Smooth muscle cell (in vitro differentiated cells): ENCODE measurements around the gene GIT2. TPM values are rescaled to one million over a fixed set of nuclear protein-coding genes. Genes with fewer than 3 reads are reported as not detected.
A peak's percentile ranks its signal among the peaks of the same experiment; 100 is the strongest.

ENCODE experiments used
- DNase-seq: peaks from one replicate; lab custom pipeline; 2025; ENCODE audit not compliant: unreplicated experiment; lab: John Stamatoyannopoulos, UW
- H2AFZ ChIP-seq: fragments of 200-600 bp; sonication (generic); 2 replicates; pipeline ENCODE4 v1.6.0; 2016; ENCODE audit warnings: antibody characterized with exemption, low read depth, mild to moderate bottlenecking
- H3F3A ChIP-seq: fragments of 200-600 bp; sonication (generic); 2 replicates; pipeline ENCODE4 v1.6.0; 2017; ENCODE audit warnings: antibody characterized with exemption, low read depth
- H3K27ac ChIP-seq: fragments of 200-600 bp; sonication (generic); 2 replicates; pipeline ENCODE4 v1.5.1; 2016; ENCODE audit warnings: low read depth, mild to moderate bottlenecking
- H3K27me3 ChIP-seq: fragments of 200-600 bp; sonication (generic); 2 replicates; pipeline ENCODE4 v1.6.1; 2016; ENCODE audit warnings: low read depth, mild to moderate bottlenecking
- H3K36me3 ChIP-seq: fragments of 200-600 bp; sonication (generic); 2 replicates; pipeline ENCODE4 v1.5.1; 2016; ENCODE audit warnings: low read depth
- H3K4me1 ChIP-seq: fragments of 200-600 bp; sonication (generic); 2 replicates; pipeline ENCODE4 v1.5.1; 2016; ENCODE audit warnings: low read depth
- H3K4me2 ChIP-seq: fragments of 200-600 bp; sonication (generic); 2 replicates; pipeline ENCODE4 v1.6.0; 2016; ENCODE audit warnings: mild to moderate bottlenecking
- H3K4me3 ChIP-seq: fragments of 200-600 bp; sonication (generic); 2 replicates; pipeline ENCODE4 v1.5.1; 2016; ENCODE audit warnings: mild to moderate bottlenecking
- H3K79me2 ChIP-seq: fragments of 200-600 bp; sonication (generic); 2 replicates; pipeline ENCODE4 v1.6.0; 2016; ENCODE audit warnings: low read depth, mild to moderate bottlenecking
- H3K9ac ChIP-seq: fragments of 200-600 bp; sonication (generic); 2 replicates; pipeline ENCODE4 v1.6.0; 2016; ENCODE audit warnings: low read depth
- H3K9me3 ChIP-seq: fragments of 200-600 bp; sonication (generic); replicated peaks from 2 replicates; pipeline ENCODE4 v1.5.1; 2016; ENCODE audit warnings: low read depth
- H4K20me1 ChIP-seq: fragments of 200-600 bp; sonication (generic); 2 replicates; pipeline ENCODE4 v1.6.0; 2016; ENCODE audit warnings: low read depth
- WGBS: methylation state at CpG from one replicate; pipeline ENCODE4 v1.1.7; 2016; ENCODE audit warnings: low lambda C conversion rate; 5-methylcytosine and 5-hydroxymethylcytosine counted together
- polyA plus RNA-seq: library from polyadenylated mRNA; unstranded; fragments of >200 nt; fragmentation: Nextera tagmentation; extraction: Ambion mirVana; gene quantifications from 2 replicates; pipeline ENCODE4 v1.2.1, GENCODE V29; 2016
- total RNA-seq: library from RNA; depleted of rRNA; stranded (reverse); fragments of >200 nt; gene quantifications from 2 replicates; pipeline ENCODE4 v1.2.3, GENCODE V29; 2014
- TF ChIP-seq, protein P1 (sequence below): fragments of 200-600 bp; sonication (generic); IDR thresholded peaks from 2 replicates; pipeline ENCODE4 v1.5.1; 2017; ENCODE audit warnings: borderline replicate concordance, mild to moderate bottlenecking, antibody characterized with exemption; ENCODE audit not compliant: insufficient read depth, poor library complexity, severe bottlenecking

The GIT2 gene
- total and polyA plus RNA-seq, 2 experiments from 2014 or later, result 20.3 to 27.3 TPM

DNA sequence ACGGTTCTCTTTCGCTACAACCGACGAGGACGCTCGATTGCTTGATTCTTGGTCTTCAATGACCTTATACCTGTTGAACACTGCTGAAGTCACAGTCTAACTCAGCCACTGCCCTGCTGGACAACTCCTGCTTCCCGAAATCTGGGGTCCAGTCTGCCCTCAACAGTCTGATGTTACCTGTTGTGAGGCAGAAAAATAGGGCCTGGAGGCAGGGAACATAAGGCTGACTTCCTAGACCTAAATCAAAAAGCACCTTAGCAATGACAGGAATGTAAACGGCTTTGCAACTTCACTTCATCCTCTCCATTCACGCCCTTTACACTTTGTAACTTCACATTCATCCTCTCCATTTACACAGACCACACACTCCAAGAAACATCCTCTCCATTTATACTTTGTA lies 115.2 kb downstream of the GIT2 start:
- no peak for DNase-seq
- Histone ChIP-seq H3K9ac (peak overlapping the region; percentile 6), H3K36me3 (no peaks in the 10 kb centered on the region), H3K79me2 (peaks cover 25% of the 10 kb centered on the region), H3K9me3 (no peaks in the 10 kb centered on the region), H2AFZ (peak overlapping the region; percentile 90), H3K4me1 (peaks cover 17% of the 10 kb centered on the region), H3K4me3 (peak overlapping the region; percentile 57), H3K27me3 (no peaks in the 10 kb centered on the region), H3K4me2 (peak overlapping the region; percentile 87), H3F3A (no peaks in the 10 kb centered on the region), H4K20me1 (peaks cover 32% of the 10 kb centered on the region), H3K27ac (no peak overlapping the region)
- WGBS, result 5% methylated on average over 9 of the region's 9 CpGs
- TF ChIP-seq, protein P1, sequence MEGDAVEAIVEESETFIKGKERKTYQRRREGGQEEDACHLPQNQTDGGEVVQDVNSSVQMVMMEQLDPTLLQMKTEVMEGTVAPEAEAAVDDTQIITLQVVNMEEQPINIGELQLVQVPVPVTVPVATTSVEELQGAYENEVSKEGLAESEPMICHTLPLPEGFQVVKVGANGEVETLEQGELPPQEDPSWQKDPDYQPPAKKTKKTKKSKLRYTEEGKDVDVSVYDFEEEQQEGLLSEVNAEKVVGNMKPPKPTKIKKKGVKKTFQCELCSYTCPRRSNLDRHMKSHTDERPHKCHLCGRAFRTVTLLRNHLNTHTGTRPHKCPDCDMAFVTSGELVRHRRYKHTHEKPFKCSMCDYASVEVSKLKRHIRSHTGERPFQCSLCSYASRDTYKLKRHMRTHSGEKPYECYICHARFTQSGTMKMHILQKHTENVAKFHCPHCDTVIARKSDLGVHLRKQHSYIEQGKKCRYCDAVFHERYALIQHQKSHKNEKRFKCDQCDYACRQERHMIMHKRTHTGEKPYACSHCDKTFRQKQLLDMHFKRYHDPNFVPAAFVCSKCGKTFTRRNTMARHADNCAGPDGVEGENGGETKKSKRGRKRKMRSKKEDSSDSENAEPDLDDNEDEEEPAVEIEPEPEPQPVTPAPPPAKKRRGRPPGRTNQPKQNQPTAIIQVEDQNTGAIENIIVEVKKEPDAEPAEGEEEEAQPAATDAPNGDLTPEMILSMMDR, result no peak

DNA sequence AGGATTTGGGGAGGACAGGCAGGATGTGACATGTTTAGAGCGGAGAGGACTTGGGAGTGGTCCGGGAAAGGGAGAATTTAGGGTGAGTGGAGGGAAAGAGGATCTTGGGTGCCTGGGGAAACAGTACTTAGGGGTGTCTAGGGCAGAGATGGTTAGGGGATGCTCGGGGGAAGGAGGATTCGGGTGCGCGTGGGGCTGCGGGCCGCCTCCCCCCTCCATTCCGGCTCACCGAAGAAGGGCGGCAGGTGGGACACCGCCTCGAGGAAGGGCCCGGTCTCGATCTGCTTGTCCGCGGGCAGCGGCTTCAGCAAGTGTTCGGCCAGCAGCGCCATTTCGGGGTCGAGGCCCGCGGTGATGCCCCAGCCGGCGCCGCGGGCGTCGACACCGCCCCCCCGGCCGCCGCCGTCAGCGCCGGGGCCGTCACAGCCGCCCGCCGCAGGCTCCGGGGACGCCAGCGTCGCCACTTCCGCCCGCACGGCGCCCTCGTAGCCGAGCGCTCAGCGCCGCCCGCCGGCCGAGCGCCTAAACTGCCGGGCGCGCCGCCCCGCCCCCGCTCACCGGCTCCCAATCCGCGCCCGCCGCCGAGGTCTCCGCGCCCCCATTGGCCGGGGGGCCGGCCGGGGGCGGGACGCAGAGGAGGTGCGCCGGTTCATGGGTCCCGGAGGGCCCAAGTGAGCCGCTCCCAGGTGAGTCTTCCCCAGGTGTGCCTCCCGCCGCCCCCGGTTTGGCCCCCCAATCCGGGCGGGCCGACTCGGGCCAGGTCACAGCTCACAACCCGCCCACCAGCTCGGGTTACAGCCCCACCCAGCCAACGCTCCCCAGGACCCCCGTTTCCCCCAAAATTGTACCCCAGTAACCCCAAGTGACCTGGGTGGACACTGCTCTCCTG lies 115.9 kb downstream of the GIT2 start, which contains the start of gene GLTP:
Gene GLTP, minus strand, starts transcription at position 499 of the 889 bp plus-strand sequence. Its CDS starts 167 bp downstream, at position 332.
- peaks cover 38% of the 10 kb centered on the region for H4K20me1 ChIP-seq
- WGBS, result 1% methylated on average over 31 of the region's 92 CpGs
- DNase-seq, result peak; percentile 31

More for the DNA sequence above, 115.9 kb downstream of the GIT2 start, which contains the start of gene GLTP:
- Histone ChIP-seq H3K9ac (peak within 1 kb of the TSS; percentile 55), H2AFZ (peak within 1 kb of the TSS; percentile 90), H3K79me2 (peaks cover 28% of the 10 kb centered on the region), H3K27me3 (no peaks in the 10 kb centered on the region), H3K4me1 (peaks cover 17% of the 10 kb centered on the region), H3K4me3 (peak within 1 kb of the TSS; percentile 58), H3K27ac (no peak within 1 kb of the TSS), H3F3A (no peaks in the 10 kb centered on the region), H3K36me3 (no peaks in the 10 kb centered on the region), H3K4me2 (peak within 1 kb of the TSS; percentile 87), H3K9me3 (no peaks in the 10 kb centered on the region)
- TF ChIP-seq, protein P1, result peak; percentile 41

Other genes with a start within 250 kb of the GIT2 start
- 0.63 and 1.9 TPM in 2 replicates for gene TRPV4, start 163.0 kb downstream of the GIT2 start, total RNA-seq
- 1.5 TPM in 2 replicates for gene TRPV4, start 163.0 kb downstream of the GIT2 start, polyA plus RNA-seq
- 46.9 and 63.5 TPM in 2 replicates for gene GLTP, start 115.8 kb downstream of the GIT2 start, total RNA-seq
- 38.1 and 43.4 TPM in 2 replicates for gene GLTP, start 115.8 kb downstream of the GIT2 start, polyA plus RNA-seq
- 4.2 and 6.6 TPM in 2 replicates for gene TCHP, start 96.1 kb downstream of the GIT2 start, total RNA-seq
- 7.7 and 7.8 TPM in 2 replicates for gene TCHP, start 96.1 kb downstream of the GIT2 start, polyA plus RNA-seq
- gene ANKRD13A, start 3.1 kb upstream of the GIT2 start, total RNA-seq, result 31.1 and 35.6 TPM in 2 replicates
- gene ANKRD13A, start 3.1 kb upstream of the GIT2 start, polyA plus RNA-seq, result 11.6 and 12.0 TPM in 2 replicates
- 12.0 and 16.8 TPM in 2 replicates for gene C12orf76, start 52.2 kb upstream of the GIT2 start, total RNA-seq
- gene C12orf76, start 52.2 kb upstream of the GIT2 start, polyA plus RNA-seq, result 10.0 and 13.9 TPM in 2 replicates
- 11.0 and 14.7 TPM in 2 replicates for gene IFT81, start 128.0 kb upstream of the GIT2 start, total RNA-seq
- gene IFT81, start 128.0 kb upstream of the GIT2 start, polyA plus RNA-seq, result 8.0 and 9.1 TPM in 2 replicates